Fibroblast of skin of left biceps (primary cell): ENCODE data around the gene PKD1L1.
"Not testable (repeated sequence)": the region's sequence is repeated elsewhere in the genome, so short reads cannot be mapped to it uniquely, and the experiment has no call there.

ENCODE experiments used
- DNase-seq, 2 experiments: peaks; one replicate each; pipeline ENCODE4 v3.0.0-alpha.2; 2013; ENCODE audit warnings: low read depth in 2 of 2

PKD1L1 gene

GRCh38 chr7:47956220-47956619, 8.0 kb upstream of the PKD1L1 start:
- no peak for DNase-seq

GRCh38 chr7:47954231-47954911, 6.1 kb upstream of the PKD1L1 start:
- DNase-seq: no peak

- DNase-seq: no peak
These were observed 5.6 kb upstream of the PKD1L1 start for GRCh38 chr7:47953822-47954221.

GRCh38 chr7:47952224-47952623, 4.0 kb upstream of the PKD1L1 start:
- DNase-seq: no peak

GRCh38 chr7:47951374-47951773, 3.1 kb upstream of the PKD1L1 start:
- no peak for DNase-seq

- no peak for DNase-seq
These were observed 2.4 kb upstream of the PKD1L1 start for GRCh38 chr7:47950714-47951113.

- no peak for DNase-seq
These were observed 1.4 kb upstream of the PKD1L1 start for GRCh38 chr7:47949703-47950102.

- DNase-seq: no peak
These were observed 914 bp downstream of the PKD1L1 start for GRCh38 chr7:47947355-47947749.

- DNase-seq: no peak
These were observed 1.5 kb downstream of the PKD1L1 start for GRCh38 chr7:47946581-47947354.

- DNase-seq: no peak
These were observed 2.8 kb downstream of the PKD1L1 start for GRCh38 chr7:47945261-47946015.

- no peak for DNase-seq
These were observed 3.6 kb downstream of the PKD1L1 start for GRCh38 chr7:47944536-47945260.

- no peak for DNase-seq
These were observed 4.4 kb downstream of the PKD1L1 start for GRCh38 chr7:47943676-47944474.

- not testable (repeated sequence) for DNase-seq
These were observed 5.6 kb downstream of the PKD1L1 start for GRCh38 chr7:47942651-47943050.

GRCh38 chr7:47942132-47942531, 6.1 kb downstream of the PKD1L1 start:
- no peak for DNase-seq

- DNase-seq: peak in 1 of 2 experiments; percentile 43
These were observed 7.0 kb downstream of the PKD1L1 start for GRCh38 chr7:47941136-47941844.

- peak in 1 of 2 experiments; percentile 37 for DNase-seq
These were observed 7.9 kb downstream of the PKD1L1 start for GRCh38 chr7:47940088-47941013.

- no peak for DNase-seq
These were observed 8.7 kb downstream of the PKD1L1 start for GRCh38 chr7:47939425-47940036.

GRCh38 chr7:47938574-47939165, 9.6 kb downstream of the PKD1L1 start:
- no peak for DNase-seq
